NCI-H510A (cell line): Measurements from ENCODE around the gene HBEGF.

ENCODE experiments used
- DNase-seq: peaks from one replicate; lab custom pipeline; 2025; lab: John Stamatoyannopoulos, UW

HBEGF gene, protein sequence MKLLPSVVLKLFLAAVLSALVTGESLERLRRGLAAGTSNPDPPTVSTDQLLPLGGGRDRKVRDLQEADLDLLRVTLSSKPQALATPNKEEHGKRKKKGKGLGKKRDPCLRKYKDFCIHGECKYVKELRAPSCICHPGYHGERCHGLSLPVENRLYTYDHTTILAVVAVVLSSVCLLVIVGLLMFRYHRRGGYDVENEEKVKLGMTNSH

DNA sequence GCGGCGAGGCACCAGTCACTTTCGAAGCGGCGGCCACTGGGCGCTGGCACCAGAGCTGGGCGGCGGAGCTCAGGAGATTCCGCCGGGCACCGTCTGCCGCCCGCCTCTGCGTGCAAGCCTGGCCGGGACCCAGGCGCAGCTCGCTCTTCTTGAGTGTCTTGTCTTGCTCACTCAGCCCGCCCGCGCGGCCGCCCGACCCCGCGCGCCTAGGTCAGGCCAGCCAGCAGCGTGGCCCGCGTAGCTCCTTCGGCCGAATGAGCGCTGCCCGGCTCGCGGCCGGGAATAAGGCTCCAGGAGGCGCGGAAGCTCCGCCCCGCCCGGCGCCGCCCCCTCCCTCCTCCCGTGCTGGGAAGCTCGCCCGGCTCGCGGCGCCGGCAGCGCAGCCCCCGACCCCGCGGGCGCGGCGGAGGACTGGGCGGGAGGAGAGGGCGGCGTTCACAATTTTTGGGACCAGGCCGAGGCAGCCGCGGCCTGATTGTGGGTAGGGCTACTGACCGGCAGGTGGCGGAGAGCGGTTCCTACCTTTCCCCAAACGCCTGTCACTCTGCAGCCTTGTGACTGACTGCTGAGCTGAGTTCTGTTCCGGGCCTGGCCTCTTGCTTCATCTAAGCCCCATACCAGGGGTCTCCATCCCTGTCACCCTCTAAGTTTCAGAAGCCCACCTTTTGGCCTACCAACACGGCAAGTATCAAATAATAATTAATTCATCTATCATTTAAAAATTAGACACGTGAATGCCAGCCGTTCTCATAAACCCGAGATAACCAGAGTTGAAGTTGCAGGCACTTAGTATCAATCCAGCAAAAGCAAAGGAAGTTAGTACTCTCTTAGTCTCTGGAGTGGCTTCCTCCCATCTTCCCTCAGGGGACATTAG, at the start of gene HBEGF:
HBEGF (minus strand) TSS at position 256 of the 874 bp plus-strand sequence. CDS start 275 bp downstream, outside the sequence.
- DNase-seq: peak; percentile 21

- no peak for DNase-seq
Measured at GRCh38 chr5:140393738-140394137, 47.3 kb upstream of the HBEGF start.

DNA sequence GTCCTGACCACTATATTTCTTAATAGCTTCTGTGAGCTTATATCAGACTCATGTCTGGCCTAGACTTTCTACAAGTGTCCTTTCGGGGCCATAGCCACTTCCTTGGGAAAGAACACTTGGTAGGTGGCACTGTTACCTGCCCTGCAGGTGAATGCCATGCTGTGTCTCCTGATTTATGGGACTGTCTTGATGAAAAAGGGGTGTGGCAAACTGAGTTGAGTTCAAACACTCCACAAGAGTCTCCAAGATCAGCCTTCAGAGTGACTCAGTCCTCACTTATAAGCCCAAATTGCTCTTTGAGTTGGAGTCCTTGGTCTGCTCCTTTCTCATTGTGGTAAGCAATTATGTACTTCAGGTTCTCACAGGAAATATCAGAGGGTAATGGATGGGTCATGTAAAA, 45.3 kb upstream of the HBEGF start:
- no peak for DNase-seq

- DNase-seq: no peak
Measured at GRCh38 chr5:140391312-140391711, 44.9 kb upstream of the HBEGF start.

- DNase-seq: no peak
Measured at GRCh38 chr5:140388052-140388451, 41.6 kb upstream of the HBEGF start.

DNA sequence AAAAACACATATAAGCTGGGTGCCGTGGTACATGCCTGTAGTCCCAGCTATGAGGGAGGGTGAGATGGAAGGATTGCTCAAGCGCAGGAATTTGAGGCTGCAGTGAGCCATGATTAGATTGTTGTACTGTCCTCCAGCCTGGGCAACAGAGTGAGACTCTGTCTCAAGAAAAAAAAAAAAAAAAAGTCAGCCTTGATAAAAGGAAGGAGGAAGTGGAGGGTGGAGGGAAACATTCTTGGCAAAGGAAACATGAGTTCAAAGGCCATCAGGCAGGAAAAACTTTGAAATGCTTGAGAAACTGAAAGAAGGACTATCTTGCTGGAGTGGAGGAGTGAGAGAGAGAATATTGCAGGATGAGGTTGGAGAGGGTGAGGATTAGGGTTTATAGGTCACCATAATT, 36.9 kb upstream of the HBEGF start:
- no peak for DNase-seq

GRCh38 chr5:140382866-140383265, 36.5 kb upstream of the HBEGF start:
- DNase-seq: no peak

DNA sequence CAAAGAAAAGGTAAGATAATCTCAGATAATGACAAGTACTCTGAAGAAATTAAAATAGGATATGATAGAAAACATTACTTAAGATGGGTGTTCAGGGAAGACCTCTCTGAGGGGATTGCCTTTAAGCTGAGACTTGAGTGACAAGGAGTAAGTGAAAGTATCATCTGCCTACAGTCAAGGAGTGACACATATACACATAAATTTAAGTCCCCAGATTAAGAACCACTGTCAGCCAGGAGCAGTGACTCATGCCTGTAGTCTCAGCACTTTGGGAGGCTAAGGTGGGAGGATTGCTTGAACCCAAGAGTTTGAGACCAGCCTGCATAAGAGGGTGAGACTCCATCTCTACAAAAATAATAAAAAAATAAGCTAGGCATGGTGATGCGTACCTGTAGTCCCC, 35.6 kb upstream of the HBEGF start:
- no peak for DNase-seq

DNA sequence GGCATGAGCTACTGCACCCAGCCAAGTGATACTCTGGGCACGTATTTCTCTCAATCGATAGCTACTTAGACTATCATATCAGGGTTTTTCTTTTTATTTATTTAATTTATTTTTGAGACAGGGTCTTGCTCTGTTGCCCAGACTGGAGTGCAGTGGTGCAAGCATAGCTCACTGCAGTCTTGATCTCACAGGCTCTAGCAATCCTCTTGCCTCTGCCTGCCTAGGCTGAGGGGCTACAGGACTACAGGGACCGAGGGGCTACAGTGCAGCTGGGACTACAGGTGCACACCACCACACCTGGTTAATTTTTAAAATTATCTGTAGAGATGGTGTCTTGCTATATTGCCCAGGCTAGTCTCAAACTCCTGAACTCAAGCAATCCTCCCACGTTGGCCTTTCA, 34.9 kb upstream of the HBEGF start:
- no peak for DNase-seq

DNA sequence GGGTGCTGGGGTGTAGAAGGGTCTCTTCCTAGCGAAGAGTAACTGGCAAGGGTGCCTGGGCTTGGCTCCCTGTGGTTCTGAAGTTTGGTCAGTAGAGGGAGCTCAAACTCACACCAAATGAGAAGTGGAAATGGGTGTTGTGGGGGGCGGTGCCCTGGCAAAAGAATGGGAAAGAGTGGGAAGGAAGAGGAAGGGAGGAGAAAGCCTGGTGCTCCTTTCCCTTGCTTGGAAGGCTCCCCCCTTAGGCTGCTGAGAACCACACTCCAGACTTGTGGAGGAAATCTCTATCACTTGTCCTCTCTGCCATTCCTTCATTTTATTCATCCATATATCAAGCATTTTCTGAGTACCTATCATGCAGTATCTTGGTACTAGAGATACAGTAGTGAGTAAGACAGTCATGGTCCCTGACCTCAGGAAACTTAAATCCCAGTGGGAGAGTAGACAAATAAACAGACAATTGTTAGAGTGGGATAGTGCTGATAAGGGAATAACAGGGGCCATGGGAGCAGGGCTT, 26.6 kb upstream of the HBEGF start:
- peak; percentile 33 for DNase-seq

- no peak for DNase-seq
Measured at GRCh38 chr5:140371356-140372151, 25.2 kb upstream of the HBEGF start.

GRCh38 chr5:140367256-140368013, 21.0 kb upstream of the HBEGF start:
- no peak for DNase-seq

- DNase-seq: no peak
Measured at GRCh38 chr5:140366589-140367255, 20.3 kb upstream of the HBEGF start.

- no peak for DNase-seq
Measured at GRCh38 chr5:140365941-140366340, 19.5 kb upstream of the HBEGF start.

DNA sequence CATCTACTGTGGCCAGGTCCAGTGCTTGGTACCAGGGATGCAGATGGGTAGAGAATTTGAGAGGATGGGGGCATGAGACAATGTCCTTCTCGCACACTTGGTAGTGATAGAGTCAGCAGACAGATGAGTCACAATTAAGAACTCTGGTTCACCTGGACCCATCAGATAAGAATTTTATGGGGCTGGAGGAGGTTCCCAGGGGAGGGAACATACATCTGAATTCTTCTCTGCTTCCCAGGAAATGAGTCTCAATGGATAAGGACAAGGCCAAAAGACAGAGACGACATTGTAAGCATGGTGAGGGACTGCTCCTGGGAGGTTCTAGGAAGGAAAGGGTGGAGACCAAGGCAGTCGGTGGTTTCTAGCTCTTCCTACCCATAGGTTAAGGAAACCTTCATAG, 18.9 kb upstream of the HBEGF start:
- no peak for DNase-seq

GRCh38 chr5:140364472-140364765, 18.0 kb upstream of the HBEGF start:
- DNase-seq: no peak

- no peak for DNase-seq
Measured at GRCh38 chr5:140363631-140364471, 17.4 kb upstream of the HBEGF start.

- DNase-seq: peak; percentile 31
Measured at GRCh38 chr5:140362875-140363630, 16.6 kb upstream of the HBEGF start.

DNA sequence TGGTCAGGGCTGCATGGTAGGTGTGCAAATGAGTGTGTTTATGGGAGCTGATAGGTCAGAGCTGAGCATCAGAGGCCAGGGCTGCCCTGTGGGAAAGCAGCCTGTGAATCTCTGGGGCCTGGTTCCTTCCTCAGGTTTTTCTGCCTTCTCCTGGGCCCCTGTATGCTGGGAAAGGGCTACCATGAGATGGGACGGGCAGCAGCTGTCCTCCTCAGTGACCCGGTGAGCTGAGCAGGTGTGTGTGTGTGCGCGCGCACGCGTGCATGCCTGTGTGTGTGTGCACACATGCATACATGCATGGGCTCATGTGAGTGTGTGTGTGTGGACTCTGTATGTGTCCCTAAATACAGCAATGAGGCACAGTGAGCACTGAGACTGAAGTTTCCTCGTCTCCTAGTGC, 15.9 kb upstream of the HBEGF start:
- no peak for DNase-seq

GRCh38 chr5:140361901-140362300, 15.5 kb upstream of the HBEGF start:
- no peak for DNase-seq
